ENCODE measurements around the gene PDSS2.

GRCh38 chr6:107171513-107171912 lies 287.9 kb downstream of the PDSS2 start:
- TF ChIP-seq CTCF (conservative IDR thresholded peaks at IDR 0.05) (no peak), EZH2 (IDR thresholded peaks at IDR 0.05; ENCODE audit: low read depth) (no peak)
